Measurements from ENCODE around the gene C6orf141. TPM values are rescaled to one million over a fixed set of nuclear protein-coding genes. Genes with fewer than 3 reads are reported as not detected.

C6orf141 gene
- total RNA-seq, 1 experiment from 2014 or later = 0.15 TPM

DNA sequence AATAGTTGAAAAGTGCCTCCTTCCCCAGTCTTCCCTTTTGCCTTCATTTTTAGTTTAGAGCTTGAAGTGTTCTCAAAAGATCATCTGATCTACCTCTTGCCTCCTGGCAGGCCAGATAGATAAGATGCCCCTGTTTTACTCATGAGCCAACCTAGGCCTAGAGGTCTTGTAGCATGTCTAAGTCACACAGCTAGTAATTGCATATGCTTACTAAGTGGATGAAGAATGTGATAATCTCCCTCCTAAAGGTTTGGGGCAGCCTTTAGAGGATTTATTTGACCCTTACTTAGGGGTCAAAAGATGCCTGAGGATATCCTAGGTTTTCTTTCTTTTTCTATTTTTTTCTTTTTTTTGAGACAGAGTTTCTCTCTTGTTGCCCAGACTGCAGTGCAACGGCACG, 2.1 kb downstream of the C6orf141 start:
- H3K4me1 ChIP-seq (ENCODE audit: control insufficient read depth, insufficient read depth, low read length) = no peaks in the 10 kb centered on the region; the same call in 1 of the 2 replicates
- TF ChIP-seq SIN3A (IDR thresholded peaks at IDR 0.05; ENCODE audit: borderline replicate concordance, insufficient read depth, low read depth, low read length) = no peak
- TF ChIP-seq, protein P1, sequence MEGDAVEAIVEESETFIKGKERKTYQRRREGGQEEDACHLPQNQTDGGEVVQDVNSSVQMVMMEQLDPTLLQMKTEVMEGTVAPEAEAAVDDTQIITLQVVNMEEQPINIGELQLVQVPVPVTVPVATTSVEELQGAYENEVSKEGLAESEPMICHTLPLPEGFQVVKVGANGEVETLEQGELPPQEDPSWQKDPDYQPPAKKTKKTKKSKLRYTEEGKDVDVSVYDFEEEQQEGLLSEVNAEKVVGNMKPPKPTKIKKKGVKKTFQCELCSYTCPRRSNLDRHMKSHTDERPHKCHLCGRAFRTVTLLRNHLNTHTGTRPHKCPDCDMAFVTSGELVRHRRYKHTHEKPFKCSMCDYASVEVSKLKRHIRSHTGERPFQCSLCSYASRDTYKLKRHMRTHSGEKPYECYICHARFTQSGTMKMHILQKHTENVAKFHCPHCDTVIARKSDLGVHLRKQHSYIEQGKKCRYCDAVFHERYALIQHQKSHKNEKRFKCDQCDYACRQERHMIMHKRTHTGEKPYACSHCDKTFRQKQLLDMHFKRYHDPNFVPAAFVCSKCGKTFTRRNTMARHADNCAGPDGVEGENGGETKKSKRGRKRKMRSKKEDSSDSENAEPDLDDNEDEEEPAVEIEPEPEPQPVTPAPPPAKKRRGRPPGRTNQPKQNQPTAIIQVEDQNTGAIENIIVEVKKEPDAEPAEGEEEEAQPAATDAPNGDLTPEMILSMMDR (IDR thresholded peaks at IDR 0.05) = no peak
- TF ChIP-seq TCF7L2 (IDR thresholded peaks at IDR 0.05; ENCODE audit: low read depth, low read length) = no peak
- no peaks in the 10 kb centered on the region for H3K36me3 ChIP-seq (ENCODE audit: control insufficient read depth, insufficient read depth, low read length)
- no peaks in the 10 kb centered on the region for H3K9me3 ChIP-seq (ENCODE audit: control insufficient read depth, insufficient read depth, low read depth, low read length)
- no peak overlapping the region for H3K4me3 ChIP-seq (ENCODE audit: low read depth in 2 of 2, low read length in 2 of 2)
- ATAC-seq (no peak), DNase-seq (ENCODE audit: low read depth, low spot score) (no peak)
- ChIA-PET POLR2A (no interaction called here), CTCF (no interaction called here)
- in situ Hi-C loops (cut with HindIII; ENCODE audit: low pct_unique_long_range_greater_than_20kb, low sequenced_read_pairs) = no loop called here
- H3K27ac ChIP-seq (ENCODE audit: low read length) = no peak overlapping the region
- intact Hi-C loops (cut with micrococcal nuclease; ENCODE audit: unreplicated experiment) = no loop called here
- BruUV-seq (replicated peaks) = no TSS peak
- peaks cover 7% of the 10 kb centered on the region; the same call in 1 of the 2 replicates for H3K27me3 ChIP-seq (ENCODE audit: control insufficient read depth, insufficient read depth, low read length)

DNA sequence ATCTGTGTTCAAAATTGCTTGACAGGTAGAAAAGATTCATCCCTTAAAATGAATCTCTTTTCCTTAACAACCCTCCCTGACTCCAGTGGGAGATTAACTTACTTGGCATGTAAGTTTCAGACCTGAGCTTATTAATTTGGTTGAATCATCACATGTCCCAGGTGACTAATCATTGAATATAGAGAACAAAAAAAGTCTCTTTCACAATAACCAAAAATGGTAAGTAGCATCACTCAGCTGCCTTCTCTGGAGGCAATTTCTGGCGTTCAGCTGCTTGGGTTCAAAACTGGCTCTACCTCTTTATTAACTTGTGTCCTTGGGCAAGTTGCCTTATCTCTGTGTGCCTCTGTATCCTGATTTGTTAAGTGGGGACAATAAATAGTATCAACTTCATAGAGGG, 2.9 kb downstream of the C6orf141 start:
- no peak for TF ChIP-seq POLR2AphosphoS5 (IDR thresholded peaks at IDR 0.05; ENCODE audit: low read depth, low read length)
- TF ChIP-seq, protein P2, sequence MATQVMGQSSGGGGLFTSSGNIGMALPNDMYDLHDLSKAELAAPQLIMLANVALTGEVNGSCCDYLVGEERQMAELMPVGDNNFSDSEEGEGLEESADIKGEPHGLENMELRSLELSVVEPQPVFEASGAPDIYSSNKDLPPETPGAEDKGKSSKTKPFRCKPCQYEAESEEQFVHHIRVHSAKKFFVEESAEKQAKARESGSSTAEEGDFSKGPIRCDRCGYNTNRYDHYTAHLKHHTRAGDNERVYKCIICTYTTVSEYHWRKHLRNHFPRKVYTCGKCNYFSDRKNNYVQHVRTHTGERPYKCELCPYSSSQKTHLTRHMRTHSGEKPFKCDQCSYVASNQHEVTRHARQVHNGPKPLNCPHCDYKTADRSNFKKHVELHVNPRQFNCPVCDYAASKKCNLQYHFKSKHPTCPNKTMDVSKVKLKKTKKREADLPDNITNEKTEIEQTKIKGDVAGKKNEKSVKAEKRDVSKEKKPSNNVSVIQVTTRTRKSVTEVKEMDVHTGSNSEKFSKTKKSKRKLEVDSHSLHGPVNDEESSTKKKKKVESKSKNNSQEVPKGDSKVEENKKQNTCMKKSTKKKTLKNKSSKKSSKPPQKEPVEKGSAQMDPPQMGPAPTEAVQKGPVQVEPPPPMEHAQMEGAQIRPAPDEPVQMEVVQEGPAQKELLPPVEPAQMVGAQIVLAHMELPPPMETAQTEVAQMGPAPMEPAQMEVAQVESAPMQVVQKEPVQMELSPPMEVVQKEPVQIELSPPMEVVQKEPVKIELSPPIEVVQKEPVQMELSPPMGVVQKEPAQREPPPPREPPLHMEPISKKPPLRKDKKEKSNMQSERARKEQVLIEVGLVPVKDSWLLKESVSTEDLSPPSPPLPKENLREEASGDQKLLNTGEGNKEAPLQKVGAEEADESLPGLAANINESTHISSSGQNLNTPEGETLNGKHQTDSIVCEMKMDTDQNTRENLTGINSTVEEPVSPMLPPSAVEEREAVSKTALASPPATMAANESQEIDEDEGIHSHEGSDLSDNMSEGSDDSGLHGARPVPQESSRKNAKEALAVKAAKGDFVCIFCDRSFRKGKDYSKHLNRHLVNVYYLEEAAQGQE (IDR thresholded peaks at IDR 0.05; ENCODE audit: insufficient read depth in 1 of 2, low read depth in 2 of 2, low read length in 1 of 2) = no peak
- no peak for TF ChIP-seq SIN3A (IDR thresholded peaks at IDR 0.05; ENCODE audit: borderline replicate concordance, insufficient read depth, low read depth, low read length)
- TF ChIP-seq, protein P1 (IDR thresholded peaks at IDR 0.05) = no peak
- TF ChIP-seq TCF7L2 (IDR thresholded peaks at IDR 0.05; ENCODE audit: low read depth, low read length) = no peak
- DNase-seq (ENCODE audit: low read depth, low spot score) (no peak), ATAC-seq (no peak)
- ChIA-PET POLR2A (no interaction called here), CTCF (no interaction called here)
- in situ Hi-C loops (cut with HindIII; ENCODE audit: low pct_unique_long_range_greater_than_20kb, low sequenced_read_pairs) (no loop called here), intact Hi-C loops (cut with micrococcal nuclease; ENCODE audit: unreplicated experiment) (no loop called here)
- H3K4me1 ChIP-seq (ENCODE audit: control insufficient read depth, insufficient read depth, low read length) = no peaks in the 10 kb centered on the region; the same call in 1 of the 2 replicates
- BruUV-seq (replicated peaks) = no TSS peak
- H3K36me3 ChIP-seq (ENCODE audit: control insufficient read depth, insufficient read depth, low read length) = no peaks in the 10 kb centered on the region
- H3K9me3 ChIP-seq (ENCODE audit: control insufficient read depth, insufficient read depth, low read depth, low read length) = no peaks in the 10 kb centered on the region
- H3K27ac ChIP-seq (ENCODE audit: low read length) = no peak overlapping the region
- H3K4me3 ChIP-seq (ENCODE audit: low read depth in 2 of 2, low read length in 2 of 2) = no peak overlapping the region
- H3K27me3 ChIP-seq (ENCODE audit: control insufficient read depth, insufficient read depth, low read length) = peaks cover 7% of the 10 kb centered on the region; the same call in 1 of the 2 replicates
